CD4-positive, alpha-beta T cell (primary cell): ENCODE measurements around the gene PIEZO1. TPM values are rescaled to one million over a fixed set of nuclear protein-coding genes. Genes with fewer than 3 reads are reported as not detected.

ENCODE experiments used
- ATAC-seq: fragments of 200-7000 bp; cut with Tn5 transposase; one replicate; pipeline ENCODE4 v1.10.0; 2022; ENCODE audit warnings: mild to moderate bottlenecking; ENCODE audit not compliant: poor library complexity
- CTCF ChIA-PET: fragments of 350-600 bp; sonication (Branson Sonifier 250); formaldehyde crosslinking; loops from one replicate; lab custom pipeline; 2021; ENCODE audit warnings: antibody characterized with exemption, inconsistent platforms; lab: Charles Lee
- POLR2A ChIA-PET: fragments of 350-600 bp; sonication (Branson Sonifier 250); formaldehyde crosslinking; loops from one replicate; lab custom pipeline; 2021; ENCODE audit warnings: antibody characterized with exemption, inconsistent platforms; lab: Charles Lee
- DNase-seq, 14 experiments: peaks; one replicate each; pipeline ENCODE4 v3.0.0-alpha.2; 2013 to 2020; ENCODE audit warnings: mixed read lengths in 2 of 14
- H3K27ac ChIP-seq, 2 donors: one replicate each; pipeline versions ENCODE4 v1.5.1 to v1.7.0; 2013; ENCODE audit warnings: low read length in 2 of 2, low read depth in 1 of 2, mild to moderate bottlenecking in 1 of 2
- H3K27me3 ChIP-seq, 2 experiments: 1 replicate in 1 of 2; 2 replicates in 1 of 2; pipeline versions ENCODE4 v1.6.1 to v1.7.0; 2013; ENCODE audit warnings: low read length in 2 of 2, control low read depth in 1 of 2, mild to moderate bottlenecking in 1 of 2, moderate library complexity in 1 of 2; ENCODE audit not compliant: insufficient read depth in 2 of 2, control insufficient read depth in 1 of 2
- H3K36me3 ChIP-seq: one replicate; pipeline ENCODE4 v1.6.1; 2013; ENCODE audit warnings: low read length, control low read depth; ENCODE audit not compliant: insufficient read depth
- H3K4me1 ChIP-seq: one replicate; pipeline ENCODE4 v1.6.1; 2013; ENCODE audit warnings: low read length, control low read depth; ENCODE audit not compliant: insufficient read depth
- H3K4me3 ChIP-seq: one replicate; pipeline ENCODE4 v1.5.1; 2013; ENCODE audit warnings: mild to moderate bottlenecking, low read length, moderate library complexity
- H3K9me3 ChIP-seq, 2 experiments: 1 replicate in 1 of 2; 2 replicates in 1 of 2; pipeline versions ENCODE4 v1.6.1 to v1.7.0; 2013; ENCODE audit warnings: low read length in 2 of 2, mild to moderate bottlenecking in 2 of 2, control low read depth in 1 of 2, moderate library complexity in 1 of 2; ENCODE audit not compliant: control insufficient read depth in 1 of 2, insufficient read depth in 1 of 2
- H3K27ac Mint-ChIP-seq: one replicate; pipeline ENCODE4 v1.8.0; 2020; ENCODE audit warnings: mixed read lengths
- H3K27me3 Mint-ChIP-seq: one replicate; pipeline ENCODE4 v1.8.0; 2021; ENCODE audit warnings: mixed read lengths
- H3K36me3 Mint-ChIP-seq: one replicate; pipeline ENCODE4 v1.8.0; 2021; ENCODE audit warnings: low read depth, mixed read lengths
- H3K4me1 Mint-ChIP-seq: one replicate; pipeline ENCODE4 v1.8.0; 2021; ENCODE audit warnings: low read depth, mixed read lengths
- H3K4me3 Mint-ChIP-seq: one replicate; pipeline ENCODE4 v1.8.0; 2020; ENCODE audit warnings: mild to moderate bottlenecking, mixed read lengths
- H3K9me3 Mint-ChIP-seq: one replicate; pipeline ENCODE4 v1.8.0; 2020; ENCODE audit warnings: mixed read lengths
- intact Hi-C, 2 experiments: fragments of 100-400 bp; cut with DNase I in 1 of 2; cut with micrococcal nuclease in 1 of 2; formaldehyde crosslinking; loops; one replicate each; pipeline versions ENCODE4 v1.15.1 to v1.9.0; 2023 to 2025; cut with DNase I, micrococcal nuclease
- total RNA-seq, 174 experiments: library from RNA in 2 of 174; stranded (reverse) in 2 of 174; gene quantifications; one replicate each; pipeline ENCODE4 v1.2.3 and lab custom pipeline; 2021 to 2026
- TF ChIP-seq, protein P1 (sequence below): fragments of 200-600 bp; IDR thresholded peaks from one replicate; pipeline ENCODE4 v1.8.0; 2022; ENCODE audit warnings: antibody characterized with exemption, mild to moderate bottlenecking

Gene PIEZO1
- total RNA-seq, 2 experiments from 2014 or later: 142 to 146 TPM

DNA sequence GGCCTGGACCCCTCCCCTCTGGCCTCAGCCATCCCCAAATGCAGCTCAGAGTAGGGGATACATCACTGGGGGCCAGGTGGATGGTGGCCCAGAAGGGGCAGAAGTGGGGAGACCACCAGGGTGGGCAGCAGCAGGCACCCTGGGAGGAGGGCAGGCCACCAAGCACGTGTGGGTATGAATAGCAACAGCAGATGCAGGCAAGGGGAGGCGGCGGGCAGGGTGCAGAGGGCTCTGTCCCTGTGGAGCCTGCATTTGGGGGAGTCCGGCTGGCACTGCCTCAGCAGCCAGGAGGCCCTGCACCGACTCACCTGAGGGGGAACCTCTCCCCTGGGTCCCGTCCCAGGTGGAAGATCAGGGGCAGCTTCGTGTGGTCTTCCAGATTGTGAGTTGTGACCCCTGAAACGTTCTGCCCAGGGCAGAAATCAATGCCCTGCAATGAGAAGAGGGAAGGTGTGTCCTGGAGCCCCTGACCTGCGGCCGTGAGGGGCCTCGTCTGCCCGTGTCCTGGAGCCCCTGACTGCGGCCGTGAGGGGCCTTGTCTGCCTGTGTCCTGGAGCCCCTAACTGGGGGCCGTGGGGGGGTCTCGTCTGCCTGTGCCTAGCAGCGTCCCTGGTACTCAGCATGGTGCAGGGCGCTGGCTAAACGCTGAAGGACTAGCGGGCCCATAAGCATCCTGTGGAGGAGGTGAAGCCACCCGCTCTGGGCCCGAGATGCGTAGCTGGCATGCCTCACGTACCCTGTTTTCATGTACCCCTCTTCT is 37.4 kb upstream of the PIEZO1 start:
- CTCF ChIA-PET: no interaction called here
- no peak for ATAC-seq
- POLR2A ChIA-PET: interaction anchor here (1.0 kb wide), 1 partner anchor 10 kb away, joined by 4 read pairs; no protein-coding TSS in a partner anchor

DNA sequence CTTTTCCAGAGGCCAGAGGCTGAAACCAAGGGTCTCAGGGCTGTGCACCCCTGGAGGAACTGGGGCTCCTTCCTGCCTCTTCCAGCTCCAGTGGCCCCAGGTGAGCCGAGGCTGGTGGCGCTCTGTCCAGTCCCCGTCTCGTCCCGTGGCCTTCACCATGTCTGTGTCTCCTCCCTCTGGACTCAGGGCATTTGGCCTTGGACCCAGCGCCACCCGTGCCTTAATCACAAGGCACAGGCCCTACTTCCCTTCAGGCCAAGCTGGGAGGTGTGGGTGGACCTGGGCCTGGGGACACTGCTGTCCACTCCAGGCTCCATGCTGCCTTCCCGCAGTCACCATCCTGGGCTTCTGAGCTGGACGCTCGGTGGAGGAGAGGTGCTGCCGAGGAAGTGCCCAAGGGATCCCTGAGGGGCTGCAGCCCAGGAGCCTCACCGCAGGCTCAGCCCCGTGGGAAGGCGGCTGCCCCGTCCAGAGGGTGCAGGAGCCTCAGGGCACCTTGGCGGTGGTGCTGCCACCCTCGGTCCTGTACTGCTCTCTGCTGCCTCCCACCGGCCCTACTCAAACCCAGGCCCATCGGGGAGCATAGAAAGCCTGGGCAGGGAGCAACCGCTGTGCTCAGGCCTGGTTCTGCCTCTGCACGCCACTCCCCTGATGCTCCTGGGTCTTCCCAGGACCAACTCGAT is 36.3 kb upstream of the PIEZO1 start:
- peaks cover 6% of the 10 kb centered on the region for H3K36me3 Mint-ChIP-seq
- POLR2A ChIA-PET: interaction anchor here (1.0 kb wide), 1 partner anchor 9 kb away, joined by 4 read pairs; no protein-coding TSS in a partner anchor
- H3K4me1 Mint-ChIP-seq: no peaks in the 10 kb centered on the region

More for the DNA sequence above, 37.4 kb upstream of the PIEZO1 start:
- H3K27ac ChIP-seq: no peak overlapping the region
- H3K9me3 Mint-ChIP-seq: no peaks in the 10 kb centered on the region
- no peak overlapping the region for H3K4me3 Mint-ChIP-seq
- H3K9me3 ChIP-seq: no peaks in the 10 kb centered on the region
- no peaks in the 10 kb centered on the region for H3K4me1 ChIP-seq
- no peak for DNase-seq
- H3K4me1 Mint-ChIP-seq: no peaks in the 10 kb centered on the region
- no peaks in the 10 kb centered on the region for H3K27me3 ChIP-seq
- H3K27ac Mint-ChIP-seq: no peak overlapping the region
- intact Hi-C loops: no loop called here
- no peaks in the 10 kb centered on the region for H3K27me3 Mint-ChIP-seq
- H3K4me3 ChIP-seq: no peak overlapping the region
- peaks cover 21% of the 10 kb centered on the region for H3K36me3 ChIP-seq
- TF ChIP-seq, protein P1, sequence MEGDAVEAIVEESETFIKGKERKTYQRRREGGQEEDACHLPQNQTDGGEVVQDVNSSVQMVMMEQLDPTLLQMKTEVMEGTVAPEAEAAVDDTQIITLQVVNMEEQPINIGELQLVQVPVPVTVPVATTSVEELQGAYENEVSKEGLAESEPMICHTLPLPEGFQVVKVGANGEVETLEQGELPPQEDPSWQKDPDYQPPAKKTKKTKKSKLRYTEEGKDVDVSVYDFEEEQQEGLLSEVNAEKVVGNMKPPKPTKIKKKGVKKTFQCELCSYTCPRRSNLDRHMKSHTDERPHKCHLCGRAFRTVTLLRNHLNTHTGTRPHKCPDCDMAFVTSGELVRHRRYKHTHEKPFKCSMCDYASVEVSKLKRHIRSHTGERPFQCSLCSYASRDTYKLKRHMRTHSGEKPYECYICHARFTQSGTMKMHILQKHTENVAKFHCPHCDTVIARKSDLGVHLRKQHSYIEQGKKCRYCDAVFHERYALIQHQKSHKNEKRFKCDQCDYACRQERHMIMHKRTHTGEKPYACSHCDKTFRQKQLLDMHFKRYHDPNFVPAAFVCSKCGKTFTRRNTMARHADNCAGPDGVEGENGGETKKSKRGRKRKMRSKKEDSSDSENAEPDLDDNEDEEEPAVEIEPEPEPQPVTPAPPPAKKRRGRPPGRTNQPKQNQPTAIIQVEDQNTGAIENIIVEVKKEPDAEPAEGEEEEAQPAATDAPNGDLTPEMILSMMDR: no peak
- peaks cover 6% of the 10 kb centered on the region for H3K36me3 Mint-ChIP-seq

DNA sequence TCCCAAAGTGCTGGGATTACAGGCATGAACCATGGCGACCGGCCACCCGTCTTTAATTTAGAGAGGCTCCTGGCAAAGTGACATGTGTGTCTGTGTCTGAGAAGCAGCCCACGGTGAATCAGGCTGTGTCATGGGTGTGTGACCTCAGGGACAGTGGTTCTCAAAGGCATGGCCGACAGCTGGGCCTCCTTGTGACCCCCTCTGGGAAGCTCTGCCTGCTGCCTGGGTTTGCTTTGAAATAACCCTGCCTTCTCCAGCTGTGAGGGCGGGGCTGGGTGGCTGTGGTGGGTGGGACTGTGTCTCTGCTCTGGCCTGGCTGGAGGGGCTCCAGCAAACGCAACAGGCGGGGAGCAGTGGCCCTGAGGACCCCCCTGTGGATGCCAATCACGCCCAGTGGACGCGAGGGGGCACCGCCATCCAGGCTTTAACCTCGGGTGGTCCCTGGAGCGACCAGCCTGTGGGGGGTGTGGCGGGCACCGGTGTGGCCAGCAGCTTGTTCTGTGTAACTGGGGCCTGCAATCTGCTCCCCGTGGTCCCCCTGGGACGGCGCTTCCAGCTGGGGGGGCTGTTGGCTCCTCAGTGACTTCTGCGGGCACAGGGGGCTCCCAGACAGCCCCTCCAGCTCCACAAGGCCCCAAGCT is 35.5 kb upstream of the PIEZO1 start:
- peaks cover 6% of the 10 kb centered on the region for H3K36me3 Mint-ChIP-seq
- no peak overlapping the region for H3K27ac ChIP-seq
- H3K4me3 Mint-ChIP-seq: no peak overlapping the region
- ATAC-seq (no peak), DNase-seq (no peak)
- TF ChIP-seq, protein P1: no peak
- no peaks in the 10 kb centered on the region for H3K4me1 ChIP-seq
- H3K4me3 ChIP-seq: no peak overlapping the region
- CTCF ChIA-PET: interaction anchor here (1.2 kb wide), 1 partner anchor 37 kb away, joined by 3 read pairs; no protein-coding TSS in a partner anchor
- H3K4me1 Mint-ChIP-seq: no peaks in the 10 kb centered on the region
- no peaks in the 10 kb centered on the region for H3K9me3 Mint-ChIP-seq
- H3K27ac Mint-ChIP-seq: no peak overlapping the region
- peaks cover 21% of the 10 kb centered on the region for H3K36me3 ChIP-seq
- H3K27me3 ChIP-seq: no peaks in the 10 kb centered on the region
- POLR2A ChIA-PET: no interaction called here
- H3K27me3 Mint-ChIP-seq: no peaks in the 10 kb centered on the region
- intact Hi-C loops: no loop called here
- H3K9me3 ChIP-seq: no peaks in the 10 kb centered on the region

More for the DNA sequence above, 36.3 kb upstream of the PIEZO1 start:
- H3K27ac ChIP-seq: no peak overlapping the region
- CTCF ChIA-PET: no interaction called here
- ATAC-seq: no peak
- intact Hi-C loops: no loop called here
- Mint-ChIP-seq H3K27ac (no peak overlapping the region), H3K9me3 (no peaks in the 10 kb centered on the region), H3K4me3 (no peak overlapping the region), H3K27me3 (no peaks in the 10 kb centered on the region)
- H3K27me3 ChIP-seq: no peaks in the 10 kb centered on the region
- H3K4me3 ChIP-seq: no peak overlapping the region
- H3K36me3 ChIP-seq: peaks cover 21% of the 10 kb centered on the region
- no peaks in the 10 kb centered on the region for H3K4me1 ChIP-seq
- H3K9me3 ChIP-seq: no peaks in the 10 kb centered on the region
- TF ChIP-seq, protein P1: no peak
- DNase-seq: no peak
